Measurements from ENCODE around the gene NADSYN1.

NADSYN1 gene

DNA sequence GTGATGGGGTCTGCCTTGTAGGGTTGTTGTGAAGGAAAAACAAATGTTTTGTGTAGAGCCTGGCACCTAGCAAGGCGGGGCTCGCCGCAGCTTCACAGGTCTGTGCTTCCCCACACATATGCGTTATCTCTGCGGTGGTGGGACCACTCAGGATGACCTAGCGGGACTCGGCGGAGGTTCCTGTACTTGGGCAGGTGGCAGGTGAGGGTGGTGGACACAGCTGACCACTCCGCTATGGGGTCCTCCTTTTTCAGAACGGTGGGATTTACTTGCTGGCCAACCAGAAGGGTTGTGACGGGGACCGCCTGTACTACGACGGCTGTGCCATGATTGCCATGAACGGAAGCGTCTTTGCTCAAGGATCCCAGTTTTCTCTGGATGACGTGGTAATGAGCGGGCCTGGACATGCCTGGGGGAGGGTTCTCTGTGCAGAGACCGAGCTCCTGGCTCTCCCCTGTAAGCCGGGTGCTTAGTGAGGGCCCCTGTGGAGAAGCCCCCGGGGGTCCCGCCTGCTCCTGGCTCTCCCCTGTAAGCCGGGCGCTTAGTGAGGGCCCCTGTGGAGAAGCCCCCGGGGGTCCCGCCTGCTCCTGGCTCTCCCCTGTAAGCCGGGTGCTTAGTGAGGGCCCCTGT is 21.3 kb downstream of the NADSYN1 start:
- Histone ChIP-seq H3K27ac (no peak overlapping the region), H3K9me3 (ENCODE audit: control insufficient read depth, low read length) (no peaks in the 10 kb centered on the region), H3K79me2 (no peaks in the 10 kb centered on the region), H3K4me2 (ENCODE audit: low read length) (no peak overlapping the region), H3K4me1 (no peaks in the 10 kb centered on the region), H3K36me3 (ENCODE audit: control insufficient read depth, insufficient read depth, low read length) (no peaks in the 10 kb centered on the region), H2AFZ (no peak overlapping the region), H3K9ac (no peak overlapping the region), H3K27me3 (ENCODE audit: control insufficient read depth, insufficient read depth, low read length) (no peaks in the 10 kb centered on the region), H3K4me3 (ENCODE audit: low read depth, low read length) (no peak overlapping the region)
- TF ChIP-seq, protein P1, sequence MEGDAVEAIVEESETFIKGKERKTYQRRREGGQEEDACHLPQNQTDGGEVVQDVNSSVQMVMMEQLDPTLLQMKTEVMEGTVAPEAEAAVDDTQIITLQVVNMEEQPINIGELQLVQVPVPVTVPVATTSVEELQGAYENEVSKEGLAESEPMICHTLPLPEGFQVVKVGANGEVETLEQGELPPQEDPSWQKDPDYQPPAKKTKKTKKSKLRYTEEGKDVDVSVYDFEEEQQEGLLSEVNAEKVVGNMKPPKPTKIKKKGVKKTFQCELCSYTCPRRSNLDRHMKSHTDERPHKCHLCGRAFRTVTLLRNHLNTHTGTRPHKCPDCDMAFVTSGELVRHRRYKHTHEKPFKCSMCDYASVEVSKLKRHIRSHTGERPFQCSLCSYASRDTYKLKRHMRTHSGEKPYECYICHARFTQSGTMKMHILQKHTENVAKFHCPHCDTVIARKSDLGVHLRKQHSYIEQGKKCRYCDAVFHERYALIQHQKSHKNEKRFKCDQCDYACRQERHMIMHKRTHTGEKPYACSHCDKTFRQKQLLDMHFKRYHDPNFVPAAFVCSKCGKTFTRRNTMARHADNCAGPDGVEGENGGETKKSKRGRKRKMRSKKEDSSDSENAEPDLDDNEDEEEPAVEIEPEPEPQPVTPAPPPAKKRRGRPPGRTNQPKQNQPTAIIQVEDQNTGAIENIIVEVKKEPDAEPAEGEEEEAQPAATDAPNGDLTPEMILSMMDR (IDR thresholded peaks at IDR 0.05) = no peak

DNA sequence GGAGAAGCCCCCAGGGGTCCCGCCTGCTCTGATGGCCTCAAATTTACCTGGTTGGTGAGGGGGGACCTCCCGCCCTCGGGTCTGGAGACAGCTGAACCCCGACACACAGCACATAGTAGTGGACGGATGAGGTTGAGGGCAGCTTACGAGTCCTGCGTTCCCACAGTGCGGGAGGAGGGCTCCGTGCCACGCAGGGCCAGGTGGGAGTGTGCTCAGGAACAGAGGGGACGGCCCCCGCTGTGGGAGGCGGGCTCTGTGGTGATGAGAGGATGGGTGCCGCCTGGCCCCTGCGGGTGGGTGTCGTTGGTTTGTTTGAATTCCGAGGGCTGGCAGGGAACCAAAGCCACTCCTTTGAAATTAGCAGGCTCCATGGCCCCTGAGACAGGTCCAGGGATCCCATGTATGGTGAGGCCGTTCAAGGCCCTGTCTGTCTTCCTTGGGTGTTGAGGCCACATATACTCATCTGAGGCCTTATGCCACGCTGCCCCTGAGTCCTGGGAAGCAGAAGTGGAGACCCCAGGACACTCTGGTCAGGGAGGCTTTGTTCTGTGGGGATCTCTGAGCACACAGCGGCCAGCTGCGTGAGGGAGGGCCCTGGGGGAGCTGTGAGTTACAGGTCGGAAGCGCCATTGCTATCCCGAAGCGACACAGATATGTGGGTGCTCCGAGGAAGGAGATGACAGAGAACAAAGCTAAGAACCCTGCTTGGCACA is 21.9 kb downstream of the NADSYN1 start:
- no peak overlapping the region for H3K4me2 ChIP-seq (ENCODE audit: low read length)
- H2AFZ ChIP-seq = no peak overlapping the region
- H3K79me2 ChIP-seq = no peaks in the 10 kb centered on the region
- no peaks in the 10 kb centered on the region for H3K9me3 ChIP-seq (ENCODE audit: control insufficient read depth, low read length)
- TF ChIP-seq, protein P1 (IDR thresholded peaks at IDR 0.05) = no peak
- H3K36me3 ChIP-seq (ENCODE audit: control insufficient read depth, insufficient read depth, low read length) = no peaks in the 10 kb centered on the region
- no peak overlapping the region for H3K9ac ChIP-seq
- H3K4me1 ChIP-seq = no peaks in the 10 kb centered on the region
- H3K4me3 ChIP-seq (ENCODE audit: low read depth, low read length) = no peak overlapping the region
- no peaks in the 10 kb centered on the region for H3K27me3 ChIP-seq (ENCODE audit: control insufficient read depth, insufficient read depth, low read length)
- H3K27ac ChIP-seq = no peak overlapping the region

DNA sequence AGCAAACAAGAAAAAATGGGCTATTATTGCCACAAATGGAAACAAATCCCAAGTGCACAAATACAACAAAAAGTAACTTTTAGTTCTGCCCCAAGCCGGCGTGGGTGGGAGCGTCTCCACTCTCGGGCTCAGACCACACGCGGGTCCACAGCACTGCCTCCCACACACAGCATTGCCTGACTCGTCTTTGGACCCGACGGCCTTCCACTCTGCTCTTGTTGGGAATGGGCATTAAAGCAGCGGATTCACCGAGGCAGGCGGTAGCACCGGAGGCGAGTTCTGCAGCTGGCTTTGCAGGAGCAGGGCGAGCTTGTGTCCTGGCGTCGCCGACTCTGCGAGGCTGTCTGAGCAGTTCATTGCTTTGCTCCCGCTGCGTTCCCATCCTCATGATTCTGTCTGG is 23.0 kb downstream of the NADSYN1 start:
- H3K4me2 ChIP-seq (ENCODE audit: low read length) = no peak overlapping the region

DNA sequence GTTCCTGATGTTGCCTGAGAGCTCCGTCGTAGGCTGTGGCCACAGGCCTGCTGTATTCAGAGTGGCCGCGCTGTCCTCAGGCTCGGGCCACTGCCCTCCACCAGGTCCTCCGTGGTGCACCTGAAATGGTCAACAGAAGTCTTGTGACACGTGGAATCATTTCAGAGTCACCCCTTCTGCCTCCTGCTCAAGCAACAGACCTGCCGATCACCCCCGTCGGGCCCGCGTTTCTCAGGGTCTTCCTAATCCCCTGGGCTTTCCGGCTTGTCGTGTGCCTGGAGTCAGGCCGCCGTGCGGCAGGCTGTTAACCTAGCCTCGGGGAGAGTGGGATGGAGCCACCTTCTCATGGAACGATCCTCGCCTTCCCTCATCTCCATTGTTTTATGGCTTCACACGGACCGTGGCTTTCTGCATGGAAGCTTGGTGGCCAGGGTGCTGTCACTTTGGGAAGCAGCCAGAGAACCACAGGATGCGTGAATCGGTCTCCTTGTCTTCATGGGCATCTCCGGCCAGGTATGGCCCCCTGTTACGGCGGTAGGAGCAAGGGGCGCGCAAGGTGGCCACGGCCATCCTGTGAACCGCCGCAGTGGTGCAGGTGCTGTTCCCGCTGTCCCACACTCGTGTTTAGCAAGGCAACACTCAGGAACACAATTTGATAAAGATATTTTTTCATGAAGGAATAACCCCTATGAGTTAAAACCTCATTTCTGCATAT is 24.1 kb downstream of the NADSYN1 start:
- Histone ChIP-seq H2AFZ (no peak overlapping the region), H3K27me3 (ENCODE audit: control insufficient read depth, insufficient read depth, low read length) (no peaks in the 10 kb centered on the region), H3K79me2 (no peaks in the 10 kb centered on the region), H3K9ac (no peak overlapping the region), H3K4me1 (no peaks in the 10 kb centered on the region), H3K4me2 (ENCODE audit: low read length) (no peak overlapping the region), H3K36me3 (ENCODE audit: control insufficient read depth, insufficient read depth, low read length) (no peaks in the 10 kb centered on the region), H3K4me3 (ENCODE audit: low read depth, low read length) (no peak overlapping the region), H3K27ac (no peak overlapping the region), H3K9me3 (ENCODE audit: control insufficient read depth, low read length) (no peaks in the 10 kb centered on the region)
- TF ChIP-seq, protein P1 (IDR thresholded peaks at IDR 0.05) = no peak

More for the DNA sequence above, 23.0 kb downstream of the NADSYN1 start:
- H3K27ac ChIP-seq = no peak overlapping the region
- no peaks in the 10 kb centered on the region for H3K4me1 ChIP-seq
- TF ChIP-seq, protein P1 (IDR thresholded peaks at IDR 0.05) = no peak
- H2AFZ ChIP-seq = no peak overlapping the region
- H3K36me3 ChIP-seq (ENCODE audit: control insufficient read depth, insufficient read depth, low read length) = no peaks in the 10 kb centered on the region
- no peaks in the 10 kb centered on the region for H3K27me3 ChIP-seq (ENCODE audit: control insufficient read depth, insufficient read depth, low read length)
- H3K9ac ChIP-seq = no peak overlapping the region
- H3K4me3 ChIP-seq (ENCODE audit: low read depth, low read length) = no peak overlapping the region
- H3K9me3 ChIP-seq (ENCODE audit: control insufficient read depth, low read length) = no peaks in the 10 kb centered on the region
- H3K79me2 ChIP-seq = no peaks in the 10 kb centered on the region
